ENCODE results near the gene CLUH.

Gene CLUH

GRCh38 chr17:2711608-2712299, at the start of gene CLUH:
Gene CLUH (minus strand): TSS chr17:2711764. CDS start chr17:2711661, 103 bp downstream.
- DNase-seq: peak; percentile 96

- DNase-seq: no peak
Observed at GRCh38 chr17:2758870-2759269, 47.3 kb upstream of the CLUH start.

DNA sequence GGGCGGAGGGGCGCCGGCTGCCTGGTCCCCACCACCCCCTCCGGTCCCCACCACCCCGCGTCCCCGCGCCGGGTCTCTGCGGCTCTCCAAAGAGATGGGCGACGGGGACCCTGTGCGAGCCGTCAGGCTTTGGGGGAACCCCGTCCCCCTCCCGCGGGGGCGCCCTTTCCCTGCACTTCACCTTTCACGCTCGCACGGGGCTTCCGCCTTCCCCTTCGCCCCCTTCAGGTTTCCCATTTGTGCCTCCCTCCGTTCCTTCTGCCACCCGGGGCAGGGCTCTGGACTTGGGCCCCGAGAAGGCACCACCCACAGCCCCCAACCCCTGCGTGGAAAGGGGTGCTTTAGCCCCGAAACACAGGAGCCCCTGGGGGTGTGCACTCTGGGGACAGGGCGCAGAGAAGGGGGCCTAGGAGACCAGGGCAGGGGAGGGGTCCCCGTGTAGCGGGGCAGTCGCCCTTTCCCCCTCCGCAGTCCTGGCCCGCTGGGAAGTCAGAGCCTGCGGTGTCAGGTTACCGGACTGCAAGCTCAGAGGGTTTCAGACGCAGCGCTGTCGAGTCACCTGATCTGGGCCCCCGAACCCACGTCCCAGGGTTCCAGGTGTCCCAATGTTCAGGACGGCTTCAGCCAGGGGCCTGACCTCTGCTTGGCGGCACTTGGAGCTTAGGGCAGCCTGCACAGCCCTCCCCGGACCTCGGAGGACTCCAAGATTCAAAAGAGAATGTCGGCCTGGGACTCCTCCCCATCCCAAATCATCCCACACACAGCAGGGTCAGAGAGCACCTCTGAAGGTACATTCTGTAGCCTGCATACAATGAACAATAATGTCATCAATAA, 44.5 kb upstream of the CLUH start:
- DNase-seq: no peak

- no peak for DNase-seq
Observed at GRCh38 chr17:2751491-2751890, 39.9 kb upstream of the CLUH start.

GRCh38 chr17:2750721-2751120, 39.2 kb upstream of the CLUH start:
- no peak for DNase-seq

GRCh38 chr17:2749784-2750181, 38.2 kb upstream of the CLUH start:
- DNase-seq: peak; percentile 74

DNA sequence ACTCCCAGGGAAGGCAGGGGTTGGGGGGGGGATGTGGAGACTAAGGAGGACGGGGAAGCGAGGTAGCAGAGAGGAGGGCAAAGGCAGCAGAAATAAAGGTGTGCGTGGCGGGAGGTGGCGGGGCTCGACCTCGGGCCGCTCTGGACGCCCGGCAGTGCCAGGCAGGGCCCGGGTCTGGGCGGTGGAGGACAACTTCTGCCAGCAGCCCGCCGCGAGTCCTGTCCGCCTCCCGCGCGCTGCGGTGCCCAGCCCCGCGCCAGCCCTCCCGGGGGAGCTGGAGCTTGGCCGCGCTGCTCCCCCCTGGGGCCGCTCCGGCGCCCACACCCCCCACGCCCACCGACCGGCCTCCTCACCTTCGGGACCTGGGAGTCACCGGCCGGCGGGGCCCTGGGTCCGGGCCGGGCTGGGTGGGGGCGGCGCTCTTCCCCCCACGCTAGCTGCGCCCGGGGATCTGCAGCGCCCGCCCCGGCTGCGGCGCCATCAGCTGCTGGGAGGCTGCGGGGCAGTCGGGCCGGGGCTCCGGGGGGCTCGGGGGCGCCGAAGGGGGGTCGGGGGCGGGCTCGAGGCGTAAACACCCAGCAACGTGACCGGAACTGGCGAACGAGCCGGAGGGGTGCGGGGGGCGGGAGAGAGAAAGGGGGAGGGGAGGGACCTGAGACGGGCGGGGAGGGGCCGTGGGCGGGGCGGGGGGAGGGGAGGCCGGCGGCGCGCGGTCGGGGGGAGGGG, 37.7 kb upstream of the CLUH start, which contains the start of gene CCDC92B:
Gene CCDC92B (minus strand): TSS at position 595 of the 726 bp plus-strand sequence. CDS start 14,507 bp downstream, outside the sequence.
- no peak for DNase-seq

- DNase-seq: no peak
Observed at GRCh38 chr17:2745317-2746037, 33.9 kb upstream of the CLUH start.

GRCh38 chr17:2737693-2738092, 26.1 kb upstream of the CLUH start:
- no peak for DNase-seq

GRCh38 chr17:2736956-2737355, 25.4 kb upstream of the CLUH start:
- no peak for DNase-seq

DNA sequence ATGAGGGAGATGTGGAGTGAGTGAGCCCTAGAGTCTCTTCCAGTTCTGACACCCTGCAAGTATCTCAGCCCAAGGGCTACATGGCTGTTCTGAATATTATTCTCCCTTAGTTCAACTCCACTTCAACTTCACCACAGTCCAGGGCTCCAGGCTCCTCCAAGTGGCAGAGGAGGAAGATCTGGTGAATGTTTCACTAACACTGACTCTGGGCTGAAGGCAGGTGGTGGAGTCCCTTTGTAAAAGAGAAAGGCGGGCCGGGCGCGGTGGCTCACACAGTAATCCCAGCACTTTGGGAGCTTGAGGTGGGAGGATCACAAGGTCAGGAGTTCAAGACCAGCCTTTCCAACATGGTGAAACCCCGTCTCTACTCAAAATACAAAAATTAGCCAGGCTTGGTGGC, 24.3 kb upstream of the CLUH start:
- DNase-seq: no peak

DNA sequence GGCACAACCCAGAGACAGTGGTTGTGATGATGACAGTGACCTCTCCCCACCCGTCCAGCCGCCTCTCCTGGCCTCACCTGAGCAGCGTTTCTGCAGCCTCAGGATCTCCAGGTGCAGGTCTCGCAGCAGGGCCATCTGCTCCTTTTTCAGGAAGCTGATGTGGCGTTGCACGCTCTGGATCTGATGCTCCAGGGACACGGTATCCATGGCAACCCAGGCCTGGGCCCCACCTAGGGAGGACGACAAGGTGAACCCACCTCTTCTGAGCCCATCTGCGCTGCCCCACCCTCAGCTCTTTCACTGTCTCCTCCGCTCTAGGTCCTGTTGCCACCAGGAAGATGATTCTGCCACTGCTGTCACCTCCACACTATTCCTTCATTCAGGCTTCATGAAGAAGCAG, 23.4 kb upstream of the CLUH start:
- no peak for DNase-seq

DNA sequence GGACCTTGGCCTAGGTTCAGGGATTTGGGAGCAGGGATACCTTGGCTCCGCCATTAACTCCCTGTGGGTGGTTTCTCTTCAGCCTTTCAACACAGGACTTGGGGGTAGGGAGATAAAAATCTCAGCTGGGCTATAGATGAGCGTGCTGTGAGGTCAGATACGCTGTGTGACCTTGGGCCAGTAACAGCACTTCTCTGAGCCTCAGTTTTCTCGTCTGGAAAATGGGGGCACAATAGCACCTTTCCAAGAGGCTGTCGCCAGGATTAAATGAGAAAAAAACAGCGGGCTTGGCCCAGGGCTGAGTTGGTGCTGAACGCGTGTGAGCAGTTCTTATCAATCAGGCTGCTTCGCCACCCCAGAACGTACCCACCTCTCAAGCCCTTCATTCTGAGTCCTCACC, 20.2 kb upstream of the CLUH start:
- DNase-seq: no peak

- DNase-seq: no peak
Observed at GRCh38 chr17:2730764-2731353, 19.3 kb upstream of the CLUH start.

- DNase-seq: peak; percentile 59
Observed at GRCh38 chr17:2724784-2725164, 13.2 kb upstream of the CLUH start.

GRCh38 chr17:2723997-2724783, 12.6 kb upstream of the CLUH start:
- DNase-seq: no peak

DNA sequence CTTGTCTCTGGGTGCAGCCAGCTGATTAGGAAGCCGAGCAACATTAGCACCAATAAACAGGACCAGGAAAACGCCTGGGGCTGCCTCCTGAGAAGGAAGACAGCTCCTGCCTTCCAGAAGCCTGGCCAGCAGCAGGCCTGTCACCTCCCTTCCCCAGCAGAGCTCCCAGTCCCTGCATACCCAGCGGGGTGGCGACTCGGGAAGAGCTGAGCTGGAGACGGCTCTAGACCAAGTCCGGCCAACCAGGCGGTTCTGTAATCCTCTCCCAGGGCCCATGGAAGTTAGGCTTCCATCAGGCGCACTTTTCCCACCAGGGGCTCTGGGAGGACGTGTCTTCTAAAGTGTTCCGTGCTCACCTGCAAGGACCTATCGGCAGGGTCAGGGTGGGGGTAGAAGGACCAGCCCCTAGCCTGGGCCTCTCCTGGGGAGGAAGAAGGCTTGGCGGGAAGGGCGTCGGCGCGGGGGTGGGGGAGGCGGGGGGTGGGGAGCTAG, 12.0 kb upstream of the CLUH start:
- DNase-seq: no peak

GRCh38 chr17:2722611-2723010, 11.0 kb upstream of the CLUH start:
- DNase-seq: no peak

DNA sequence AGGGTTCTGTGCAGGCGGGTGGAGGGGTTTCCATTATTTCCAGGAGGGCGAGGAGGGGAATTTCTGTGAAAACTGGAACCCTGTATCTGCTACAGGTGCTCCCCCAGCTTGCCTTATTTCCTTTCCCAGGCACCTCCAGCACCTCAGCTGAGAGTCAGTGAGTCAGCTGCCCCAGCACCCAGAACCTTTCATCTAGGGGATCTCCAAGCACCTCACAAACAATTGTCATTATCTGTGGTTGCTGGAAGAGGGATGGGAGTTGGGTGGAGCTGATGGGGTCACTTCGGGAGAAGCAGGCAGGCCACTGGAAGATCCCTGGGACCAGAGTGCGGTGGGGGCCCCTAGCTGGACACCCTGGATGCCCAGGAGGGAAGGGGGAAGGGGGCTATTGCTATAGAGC, 10.0 kb upstream of the CLUH start:
- no peak for DNase-seq

DNA sequence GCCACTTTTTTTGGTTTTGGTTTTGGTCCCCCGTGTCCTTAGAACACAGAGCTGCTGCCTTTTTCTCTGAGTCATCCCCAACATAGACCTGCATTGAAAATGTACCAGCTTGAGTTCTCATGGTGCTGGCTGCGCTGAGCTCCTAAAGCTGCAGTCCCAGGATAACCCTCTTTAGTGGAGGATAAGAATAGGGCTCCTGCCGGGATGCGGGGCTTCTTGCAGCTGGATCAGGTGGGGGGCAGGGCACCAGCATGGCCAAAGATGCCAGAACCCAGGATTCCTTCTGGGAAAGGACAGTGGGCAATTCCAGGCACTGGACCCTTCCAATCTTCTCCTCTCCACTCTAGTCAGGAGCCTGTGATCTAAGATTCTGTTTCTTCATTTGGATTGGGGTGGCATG, 8.3 kb upstream of the CLUH start:
- DNase-seq: no peak

GRCh38 chr17:2718150-2718938, 6.8 kb upstream of the CLUH start:
- DNase-seq: no peak

Data from CD4-positive, alpha-beta T cell treated with Interleukin-6 for 4 hours (primary cell).